Memory B cell (primary cell): ENCODE results near the gene CLCN2.

ENCODE experiments used
- ATAC-seq: fragments of 150-1000 bp; cut with Tn5 transposase; 2 replicates; pipeline ENCODE4 v1.10.0; 2021; ENCODE audit warnings: low read depth, mild to moderate bottlenecking, moderate library complexity
- DNase-seq, 2 donors: peaks; one replicate each; pipeline ENCODE4 v3.0.0; 2022; ENCODE audit warnings: low spot score in 2 of 2
- H3K27ac Mint-ChIP-seq: one replicate; pipeline ENCODE4 v1.8.0; 2022; ENCODE audit warnings: mild to moderate bottlenecking, moderate library complexity, mixed read lengths
- H3K27me3 Mint-ChIP-seq: one replicate; pipeline ENCODE4 v1.8.0; 2022; ENCODE audit warnings: mixed read lengths
- H3K36me3 Mint-ChIP-seq: one replicate; pipeline ENCODE4 v1.8.0; 2022; ENCODE audit warnings: mild to moderate bottlenecking, mixed read lengths
- H3K4me1 Mint-ChIP-seq: one replicate; pipeline ENCODE4 v1.8.0; 2022; ENCODE audit warnings: mixed read lengths
- H3K4me3 Mint-ChIP-seq: one replicate; pipeline ENCODE4 v1.8.0; 2022; ENCODE audit warnings: mild to moderate bottlenecking, moderate library complexity, mixed read lengths
- H3K9me3 Mint-ChIP-seq: one replicate; pipeline ENCODE4 v1.8.0; 2022; ENCODE audit warnings: mixed read lengths

Gene CLCN2

GRCh38 chr3:184322731-184323487 lies 38.5 kb downstream of the CLCN2 start:
- Mint-ChIP-seq H3K27ac (no peak overlapping the region), H3K36me3 (peaks cover 55% of the 10 kb centered on the region), H3K27me3 (no peaks in the 10 kb centered on the region), H3K4me1 (peaks cover 8% of the 10 kb centered on the region), H3K9me3 (no peaks in the 10 kb centered on the region), H3K4me3 (no peak overlapping the region)
- ATAC-seq (no peak), DNase-seq (no peak)

GRCh38 chr3:184321666-184322065 lies 39.7 kb downstream of the CLCN2 start:
- H3K9me3 Mint-ChIP-seq = no peaks in the 10 kb centered on the region
- no peak overlapping the region for H3K4me3 Mint-ChIP-seq
- H3K36me3 Mint-ChIP-seq = peaks cover 47% of the 10 kb centered on the region
- H3K27me3 Mint-ChIP-seq = no peaks in the 10 kb centered on the region
- no peak for ATAC-seq
- peaks cover 19% of the 10 kb centered on the region for H3K4me1 Mint-ChIP-seq
- no peak overlapping the region for H3K27ac Mint-ChIP-seq
- DNase-seq = no peak

- no peaks in the 10 kb centered on the region for H3K9me3 Mint-ChIP-seq
- no peak for DNase-seq
- no peaks in the 10 kb centered on the region for H3K27me3 Mint-ChIP-seq
- no peak for ATAC-seq
- H3K4me3 Mint-ChIP-seq = no peak overlapping the region
- H3K36me3 Mint-ChIP-seq = peaks cover 39% of the 10 kb centered on the region
- H3K4me1 Mint-ChIP-seq = peaks cover 24% of the 10 kb centered on the region
- no peak overlapping the region for H3K27ac Mint-ChIP-seq
Observed at GRCh38 chr3:184320104-184320445, 41.3 kb downstream of the CLCN2 start.

- Mint-ChIP-seq H3K4me3 (no peak overlapping the region), H3K4me1 (peaks cover 24% of the 10 kb centered on the region), H3K27ac (peak overlapping the region; percentile 9), H3K36me3 (peaks cover 20% of the 10 kb centered on the region), H3K27me3 (no peaks in the 10 kb centered on the region), H3K9me3 (no peaks in the 10 kb centered on the region)
- ATAC-seq = no peak
- DNase-seq = no peak
Observed at GRCh38 chr3:184317201-184317600, 44.2 kb downstream of the CLCN2 start.

GRCh38 chr3:184316792-184317191 lies 44.6 kb downstream of the CLCN2 start:
- no peak for ATAC-seq
- H3K4me3 Mint-ChIP-seq = peak overlapping the region; percentile 80
- DNase-seq = no peak
- no peaks in the 10 kb centered on the region for H3K27me3 Mint-ChIP-seq
- H3K9me3 Mint-ChIP-seq = no peaks in the 10 kb centered on the region
- peaks cover 18% of the 10 kb centered on the region for H3K36me3 Mint-ChIP-seq
- peaks cover 24% of the 10 kb centered on the region for H3K4me1 Mint-ChIP-seq
- H3K27ac Mint-ChIP-seq = peak overlapping the region; percentile 78

GRCh38 chr3:184315871-184316661 lies 45.3 kb downstream of the CLCN2 start:
- Mint-ChIP-seq H3K27ac (peak overlapping the region; percentile 78), H3K36me3 (peaks cover 11% of the 10 kb centered on the region), H3K4me3 (peak overlapping the region; percentile 80), H3K9me3 (no peaks in the 10 kb centered on the region), H3K27me3 (no peaks in the 10 kb centered on the region), H3K4me1 (peaks cover 24% of the 10 kb centered on the region)
- DNase-seq (no peak), ATAC-seq (no peak)

- no peaks in the 10 kb centered on the region for H3K9me3 Mint-ChIP-seq
- DNase-seq = no peak
- no peaks in the 10 kb centered on the region for H3K27me3 Mint-ChIP-seq
- no peak for ATAC-seq
- peak overlapping the region; percentile 80 for H3K4me3 Mint-ChIP-seq
- peaks cover 7% of the 10 kb centered on the region for H3K36me3 Mint-ChIP-seq
- H3K27ac Mint-ChIP-seq = peak overlapping the region; percentile 78
- peaks cover 24% of the 10 kb centered on the region for H3K4me1 Mint-ChIP-seq
Observed at GRCh38 chr3:184315543-184315867, 45.9 kb downstream of the CLCN2 start.

DNA sequence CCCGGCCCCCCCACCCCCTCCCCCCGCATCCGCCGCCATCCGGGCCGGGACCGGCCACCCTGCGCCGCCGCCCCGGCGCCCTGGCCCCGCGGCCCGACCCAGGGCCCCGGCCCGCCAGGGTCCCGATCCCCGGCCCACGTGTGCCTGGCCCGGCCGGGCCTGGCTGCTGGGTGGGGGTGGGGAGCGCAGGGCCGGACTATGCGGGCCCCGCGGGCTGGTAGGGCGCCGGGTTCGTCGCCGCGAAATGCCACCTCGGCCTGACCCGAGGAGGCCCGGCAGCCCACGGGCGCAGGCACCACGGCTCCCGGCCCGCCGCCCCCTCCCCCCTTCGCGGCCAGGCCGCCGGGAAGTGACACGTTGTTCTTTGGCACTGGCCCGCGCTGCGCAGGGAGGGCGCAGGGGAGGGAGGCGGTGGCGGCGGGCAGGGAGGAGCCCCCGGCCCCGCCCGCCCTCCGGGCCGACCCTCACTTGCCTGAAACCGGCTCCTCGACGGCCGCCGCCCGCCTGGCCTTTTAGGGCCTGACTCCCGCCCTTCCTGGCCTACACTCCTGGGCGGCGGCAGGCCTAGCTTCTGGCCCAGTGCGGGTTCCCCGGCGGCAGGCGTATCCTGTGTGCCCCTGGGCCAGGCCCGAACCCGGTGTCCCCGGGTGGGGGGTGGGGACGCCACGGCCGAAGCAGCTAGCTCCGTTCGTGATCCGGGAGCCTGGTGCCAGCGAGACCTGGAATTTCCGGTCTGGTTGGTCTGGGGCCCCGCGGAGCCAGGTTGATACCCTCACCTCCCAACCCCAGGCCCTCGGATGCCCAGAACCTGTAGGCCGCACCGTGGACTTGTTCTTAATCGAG lies 46.5 kb downstream of the CLCN2 start:
- Mint-ChIP-seq H3K9me3 (no peaks in the 10 kb centered on the region), H3K4me1 (peaks cover 24% of the 10 kb centered on the region), H3K36me3 (peaks cover 8% of the 10 kb centered on the region), H3K27me3 (no peaks in the 10 kb centered on the region), H3K4me3 (peak overlapping the region; percentile 82), H3K27ac (peak overlapping the region; percentile 84)
- ATAC-seq (peak; percentile 46), DNase-seq (peak; percentile 54 to 63)

- Mint-ChIP-seq H3K4me1 (peaks cover 20% of the 10 kb centered on the region), H3K4me3 (peak within 1 kb of the TSS; percentile 82), H3K27me3 (no peaks in the 10 kb centered on the region), H3K9me3 (no peaks in the 10 kb centered on the region), H3K36me3 (peaks cover 7% of the 10 kb centered on the region), H3K27ac (peak within 1 kb of the TSS; percentile 84)
- ATAC-seq (peak; percentile 87), DNase-seq (peak; percentile 85 to 88)
Observed at GRCh38 chr3:184314363-184314699, 47.1 kb downstream of the CLCN2 start, which contains the start of gene EIF4G1. Gene EIF4G1 (plus strand): TSS chr3:184314606. CDS start chr3:184315797, 1,191 bp downstream.

GRCh38 chr3:184311633-184312032 lies 49.8 kb downstream of the CLCN2 start:
- H3K9me3 Mint-ChIP-seq = no peaks in the 10 kb centered on the region
- H3K36me3 Mint-ChIP-seq = peaks cover 16% of the 10 kb centered on the region
- no peak for ATAC-seq
- DNase-seq = no peak
- H3K4me1 Mint-ChIP-seq = peaks cover 5% of the 10 kb centered on the region
- no peaks in the 10 kb centered on the region for H3K27me3 Mint-ChIP-seq
- no peak overlapping the region for H3K4me3 Mint-ChIP-seq
- no peak overlapping the region for H3K27ac Mint-ChIP-seq

DNA sequence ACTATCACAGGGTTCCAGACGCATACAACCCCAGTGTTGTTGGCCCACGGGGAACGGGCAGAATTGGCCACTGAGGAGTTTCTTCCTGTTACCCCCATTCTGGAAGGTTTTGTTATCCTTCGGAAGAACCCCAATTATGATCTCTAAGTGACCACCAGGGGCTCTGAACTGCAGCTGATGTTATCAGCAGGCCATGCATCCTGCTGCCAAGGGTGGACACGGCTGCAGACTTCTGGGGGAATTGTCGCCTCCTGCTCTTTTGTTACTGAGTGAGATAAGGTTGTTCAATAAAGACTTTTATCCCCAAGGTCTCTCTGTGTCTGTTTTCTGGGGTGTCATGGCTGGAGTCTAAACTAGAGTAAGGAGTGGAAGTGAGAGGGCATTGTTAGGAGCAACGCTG lies 52.7 kb downstream of the CLCN2 start:
- DNase-seq = no peak
- H3K4me3 Mint-ChIP-seq = no peak overlapping the region
- H3K4me1 Mint-ChIP-seq = peaks cover 2% of the 10 kb centered on the region
- H3K36me3 Mint-ChIP-seq = peaks cover 30% of the 10 kb centered on the region
- H3K9me3 Mint-ChIP-seq = no peaks in the 10 kb centered on the region
- H3K27me3 Mint-ChIP-seq = no peaks in the 10 kb centered on the region
- no peak overlapping the region for H3K27ac Mint-ChIP-seq
- no peak for ATAC-seq

DNA sequence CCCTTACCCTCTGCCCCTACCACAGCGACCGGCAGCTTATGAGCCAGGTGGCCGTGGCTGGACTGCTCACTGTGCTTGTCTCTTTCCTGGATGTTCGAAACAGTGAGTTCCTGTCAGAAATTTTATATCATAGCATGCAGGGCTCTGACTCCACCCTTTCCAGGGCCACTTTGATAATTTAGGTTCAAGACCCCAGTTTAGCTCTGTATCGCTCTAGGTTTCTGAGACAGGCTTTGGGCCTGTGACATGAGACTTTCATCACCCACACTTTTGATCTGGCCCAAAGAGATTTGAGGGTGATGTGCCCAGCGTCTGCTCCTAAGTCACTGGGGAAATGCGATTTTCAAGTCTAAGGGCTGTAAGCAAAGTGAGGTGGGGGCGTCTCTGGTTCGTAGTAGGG lies 53.5 kb downstream of the CLCN2 start:
- Mint-ChIP-seq H3K36me3 (peaks cover 37% of the 10 kb centered on the region), H3K4me1 (peaks cover 2% of the 10 kb centered on the region), H3K4me3 (no peak overlapping the region), H3K27ac (no peak overlapping the region), H3K27me3 (no peaks in the 10 kb centered on the region), H3K9me3 (no peaks in the 10 kb centered on the region)
- no peak for ATAC-seq
- no peak for DNase-seq

GRCh38 chr3:184306341-184306972 lies 54.9 kb downstream of the CLCN2 start:
- Mint-ChIP-seq H3K36me3 (peaks cover 39% of the 10 kb centered on the region), H3K27me3 (no peaks in the 10 kb centered on the region), H3K4me3 (no peak overlapping the region), H3K9me3 (no peaks in the 10 kb centered on the region), H3K27ac (peak overlapping the region; percentile 6), H3K4me1 (peaks cover 2% of the 10 kb centered on the region)
- DNase-seq = no peak
- no peak for ATAC-seq

DNA sequence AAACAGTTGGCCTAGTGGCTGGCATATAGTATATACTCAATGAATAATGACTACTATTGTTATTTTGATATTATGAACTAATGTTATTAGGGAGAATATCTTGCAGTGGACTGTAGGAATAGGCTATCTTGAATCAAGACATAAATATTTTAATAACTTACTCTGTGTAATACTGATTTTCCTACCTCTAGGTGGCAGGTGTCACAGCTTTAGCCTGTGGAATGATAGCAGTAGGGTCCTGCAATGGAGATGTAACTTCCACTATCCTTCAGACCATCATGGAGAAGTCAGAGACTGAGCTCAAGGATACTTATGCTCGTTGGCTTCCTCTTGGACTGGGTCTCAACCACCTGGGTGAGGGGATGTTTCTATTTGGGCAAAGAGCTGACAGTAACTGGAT lies 55.8 kb downstream of the CLCN2 start:
- no peak for DNase-seq
- peak; percentile 59 for ATAC-seq
- Mint-ChIP-seq H3K4me3 (no peak overlapping the region), H3K36me3 (peaks cover 39% of the 10 kb centered on the region), H3K27me3 (no peaks in the 10 kb centered on the region), H3K4me1 (peaks cover 3% of the 10 kb centered on the region), H3K9me3 (no peaks in the 10 kb centered on the region), H3K27ac (no peak overlapping the region)
